GM23338 (cell line): ENCODE results near the gene CENPT. TPM values are rescaled to one million over a fixed set of nuclear protein-coding genes. Genes with fewer than 3 reads are reported as not detected.

Source experiments
- ATAC-seq: fragments of 200-7000 bp; cut with Tn5 transposase; 3 replicates; pipeline ENCODE4 v1.9.1; 2020
- DNase-seq: peaks from one replicate; pipeline ENCODE4 v3.0.0-alpha.2; 2015; ENCODE audit warnings: low spot score
- H2AFZ ChIP-seq: fragments of 200-600 bp; sonication (generic); 2 replicates; pipeline ENCODE4 v1.8.0; 2016; ENCODE audit warnings: antibody characterized with exemption, mild to moderate bottlenecking, moderate library complexity
- H3F3A ChIP-seq: fragments of 200-600 bp; sonication (generic); replicated peaks from 2 replicates; pipeline ENCODE4 v1.8.0; 2017; ENCODE audit warnings: antibody characterized with exemption, mixed run types, low read depth
- H3K27ac ChIP-seq: fragments of 200-600 bp; sonication (generic); 2 replicates; pipeline ENCODE4 v1.6.1; 2016; ENCODE audit warnings: low read depth
- H3K27me3 ChIP-seq: fragments of 200-600 bp; sonication (generic); 2 replicates; pipeline ENCODE4 v1.8.0; 2016; ENCODE audit warnings: mild to moderate bottlenecking, mixed run types, moderate library complexity; ENCODE audit not compliant: insufficient read depth
- H3K36me3 ChIP-seq: fragments of 200-600 bp; sonication (generic); 2 replicates; pipeline ENCODE4 v1.8.0; 2016; ENCODE audit warnings: mild to moderate bottlenecking; ENCODE audit not compliant: insufficient read depth
- H3K4me1 ChIP-seq: fragments of 200-600 bp; sonication (generic); 2 replicates; pipeline ENCODE4 v1.8.0; 2016; ENCODE audit warnings: mild to moderate bottlenecking, moderate library complexity; ENCODE audit not compliant: insufficient read depth
- H3K4me2 ChIP-seq: fragments of 200-600 bp; sonication (generic); 2 replicates; pipeline ENCODE4 v1.7.1; 2017; ENCODE audit warnings: mixed run types
- H3K4me3 ChIP-seq: fragments of 200-600 bp; sonication (generic); 2 replicates; pipeline ENCODE4 v1.6.1; 2016; ENCODE audit warnings: mixed run types
- H3K79me2 ChIP-seq: fragments of 200-600 bp; sonication (generic); replicated peaks from 2 replicates; pipeline ENCODE4 v1.8.0; 2017; ENCODE audit warnings: mild to moderate bottlenecking; ENCODE audit not compliant: insufficient read depth
- H3K9me2 ChIP-seq: fragments of 200-600 bp; sonication (generic); 2 replicates; pipeline ENCODE4 v1.8.0; 2017; ENCODE audit not compliant: insufficient read depth
- H4K20me1 ChIP-seq: fragments of 200-600 bp; sonication (generic); replicated peaks from 2 replicates; pipeline ENCODE4 v1.8.0; 2017; ENCODE audit warnings: mild to moderate bottlenecking; ENCODE audit not compliant: insufficient read depth
- H3K27ac Mint-ChIP-seq: 2 replicates; pipeline ENCODE4 v1.8.0; 2020; ENCODE audit warnings: inconsistent platforms, mild to moderate bottlenecking, moderate library complexity, mixed read lengths
- H3K27me3 Mint-ChIP-seq: 3 replicates; pipeline ENCODE4 v1.8.0; 2022; ENCODE audit warnings: low read depth, mild to moderate bottlenecking, moderate library complexity, mixed read lengths, inconsistent platforms; ENCODE audit not compliant: insufficient read depth, poor library complexity
- H3K36me3 Mint-ChIP-seq: 3 replicates; pipeline ENCODE4 v1.8.0; 2021; ENCODE audit warnings: low read depth, mild to moderate bottlenecking, inconsistent platforms, moderate library complexity, mixed read lengths
- H3K4me1 Mint-ChIP-seq: 3 replicates; pipeline ENCODE4 v1.8.0; 2020; ENCODE audit warnings: mild to moderate bottlenecking, inconsistent platforms, mixed read lengths
- H3K4me3 Mint-ChIP-seq: 3 replicates; pipeline ENCODE4 v1.8.0; 2021; ENCODE audit warnings: moderate library complexity, mild to moderate bottlenecking, inconsistent platforms, mixed read lengths
- H3K9me3 Mint-ChIP-seq: 3 replicates; pipeline ENCODE4 v1.8.0; 2020; ENCODE audit warnings: moderate library complexity, mild to moderate bottlenecking, inconsistent platforms, mixed read lengths
- CREB1 ChIP-seq: fragments of 250-450 bp; sonication (Bioruptor Pico); IDR thresholded peaks from 2 replicates; pipeline ENCODE4 v1.5.0; 2020; ENCODE audit warnings: low read depth, mild to moderate bottlenecking, moderate library complexity
- EZH2 ChIP-seq: fragments of 200-600 bp; sonication (generic); IDR thresholded peaks from one replicate; pipeline ENCODE4 v1.8.0; 2017; ENCODE audit warnings: antibody characterized with exemption, mild to moderate bottlenecking, low read depth; ENCODE audit not compliant: unreplicated experiment
- EZH2phosphoT487 ChIP-seq: fragments of 200-600 bp; sonication (generic); IDR thresholded peaks from one replicate; pipeline ENCODE4 v1.8.1; 2018; ENCODE audit warnings: antibody characterized with exemption; ENCODE audit not compliant: unreplicated experiment
- STAT1 ChIP-seq: IDR thresholded peaks from one replicate; pipeline ENCODE4 v1.6.1; 2016; ENCODE audit warnings: antibody characterized with exemption; ENCODE audit not compliant: unreplicated experiment
- ZNF331 ChIP-seq: fragments of 250-450 bp; sonication (Bioruptor Pico); IDR thresholded peaks from 2 replicates; pipeline ENCODE4 v1.5.0; 2020; ENCODE audit warnings: low read depth, mild to moderate bottlenecking, moderate library complexity
- polyA plus RNA-seq: library from polyadenylated mRNA; unstranded; fragments of >200 nt; fragmentation: Nextera tagmentation; extraction: Ambion mirVana; gene quantifications from 2 replicates; pipeline ENCODE4 v1.2.1, GENCODE V29; 2016
- total RNA-seq: library from RNA; depleted of rRNA; stranded (reverse); fragments of >200 nt; shearing (Covaris generic); gene quantifications from 2 replicates; pipeline ENCODE4 v1.2.3, GENCODE V29; 2014
- TF ChIP-seq, protein P1 (sequence below): IDR thresholded peaks from 2 replicates; pipeline ENCODE4 v1.6.1; 2016; ENCODE audit warnings: antibody characterized with exemption
- TF ChIP-seq, protein P2 (sequence below): fragments of 250-450 bp; sonication (Bioruptor Pico); IDR thresholded peaks from 2 replicates; pipeline ENCODE4 v1.5.0; 2020; ENCODE audit warnings: mild to moderate bottlenecking, moderate library complexity
- TF ChIP-seq, protein P3 (sequence below): IDR thresholded peaks from one replicate; pipeline ENCODE4 v1.6.1; 2018; ENCODE audit warnings: antibody characterized with exemption; ENCODE audit not compliant: unreplicated experiment
- TF ChIP-seq, protein P4 (sequence below), 2 experiments: fragments of 200-600 bp in 1 of 2; sonication (generic) in 1 of 2; conservative IDR thresholded peaks; 2 replicates each; pipeline versions ENCODE4 v1.5.1 to v1.6.1; 2016 to 2017; ENCODE audit warnings: antibody characterized with exemption in 2 of 2, low read depth in 2 of 2, mild to moderate bottlenecking in 2 of 2, moderate library complexity in 1 of 2

Gene CENPT
- total and polyA plus RNA-seq, 2 experiments from 2014 or later, result 55.4 to 63.8 TPM

DNA sequence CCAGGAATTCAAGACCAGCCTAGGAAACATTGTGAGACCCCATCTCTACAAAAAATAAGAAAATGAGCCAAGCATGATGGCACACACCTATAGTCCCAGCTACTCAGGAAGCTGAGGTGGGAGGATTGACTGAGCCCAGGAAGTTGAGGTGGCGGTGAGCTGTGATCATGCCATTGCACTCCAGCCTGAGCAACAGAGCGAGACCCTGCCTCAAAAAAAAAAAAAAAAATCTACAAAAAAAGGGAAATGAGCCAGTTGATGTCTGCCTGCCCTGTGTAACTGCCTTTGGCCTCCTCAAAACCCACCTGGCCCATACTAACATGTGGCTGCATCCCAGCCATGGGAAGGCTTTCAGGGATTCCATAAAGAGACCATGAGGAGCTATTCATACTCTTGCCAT is 45.6 kb downstream of the CENPT start (continued):
- TF ChIP-seq, protein P1, sequence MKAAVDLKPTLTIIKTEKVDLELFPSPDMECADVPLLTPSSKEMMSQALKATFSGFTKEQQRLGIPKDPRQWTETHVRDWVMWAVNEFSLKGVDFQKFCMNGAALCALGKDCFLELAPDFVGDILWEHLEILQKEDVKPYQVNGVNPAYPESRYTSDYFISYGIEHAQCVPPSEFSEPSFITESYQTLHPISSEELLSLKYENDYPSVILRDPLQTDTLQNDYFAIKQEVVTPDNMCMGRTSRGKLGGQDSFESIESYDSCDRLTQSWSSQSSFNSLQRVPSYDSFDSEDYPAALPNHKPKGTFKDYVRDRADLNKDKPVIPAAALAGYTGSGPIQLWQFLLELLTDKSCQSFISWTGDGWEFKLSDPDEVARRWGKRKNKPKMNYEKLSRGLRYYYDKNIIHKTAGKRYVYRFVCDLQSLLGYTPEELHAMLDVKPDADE, result no peak
- no peak for TF ChIP-seq EZH2phosphoT487
- TF ChIP-seq, protein P2, sequence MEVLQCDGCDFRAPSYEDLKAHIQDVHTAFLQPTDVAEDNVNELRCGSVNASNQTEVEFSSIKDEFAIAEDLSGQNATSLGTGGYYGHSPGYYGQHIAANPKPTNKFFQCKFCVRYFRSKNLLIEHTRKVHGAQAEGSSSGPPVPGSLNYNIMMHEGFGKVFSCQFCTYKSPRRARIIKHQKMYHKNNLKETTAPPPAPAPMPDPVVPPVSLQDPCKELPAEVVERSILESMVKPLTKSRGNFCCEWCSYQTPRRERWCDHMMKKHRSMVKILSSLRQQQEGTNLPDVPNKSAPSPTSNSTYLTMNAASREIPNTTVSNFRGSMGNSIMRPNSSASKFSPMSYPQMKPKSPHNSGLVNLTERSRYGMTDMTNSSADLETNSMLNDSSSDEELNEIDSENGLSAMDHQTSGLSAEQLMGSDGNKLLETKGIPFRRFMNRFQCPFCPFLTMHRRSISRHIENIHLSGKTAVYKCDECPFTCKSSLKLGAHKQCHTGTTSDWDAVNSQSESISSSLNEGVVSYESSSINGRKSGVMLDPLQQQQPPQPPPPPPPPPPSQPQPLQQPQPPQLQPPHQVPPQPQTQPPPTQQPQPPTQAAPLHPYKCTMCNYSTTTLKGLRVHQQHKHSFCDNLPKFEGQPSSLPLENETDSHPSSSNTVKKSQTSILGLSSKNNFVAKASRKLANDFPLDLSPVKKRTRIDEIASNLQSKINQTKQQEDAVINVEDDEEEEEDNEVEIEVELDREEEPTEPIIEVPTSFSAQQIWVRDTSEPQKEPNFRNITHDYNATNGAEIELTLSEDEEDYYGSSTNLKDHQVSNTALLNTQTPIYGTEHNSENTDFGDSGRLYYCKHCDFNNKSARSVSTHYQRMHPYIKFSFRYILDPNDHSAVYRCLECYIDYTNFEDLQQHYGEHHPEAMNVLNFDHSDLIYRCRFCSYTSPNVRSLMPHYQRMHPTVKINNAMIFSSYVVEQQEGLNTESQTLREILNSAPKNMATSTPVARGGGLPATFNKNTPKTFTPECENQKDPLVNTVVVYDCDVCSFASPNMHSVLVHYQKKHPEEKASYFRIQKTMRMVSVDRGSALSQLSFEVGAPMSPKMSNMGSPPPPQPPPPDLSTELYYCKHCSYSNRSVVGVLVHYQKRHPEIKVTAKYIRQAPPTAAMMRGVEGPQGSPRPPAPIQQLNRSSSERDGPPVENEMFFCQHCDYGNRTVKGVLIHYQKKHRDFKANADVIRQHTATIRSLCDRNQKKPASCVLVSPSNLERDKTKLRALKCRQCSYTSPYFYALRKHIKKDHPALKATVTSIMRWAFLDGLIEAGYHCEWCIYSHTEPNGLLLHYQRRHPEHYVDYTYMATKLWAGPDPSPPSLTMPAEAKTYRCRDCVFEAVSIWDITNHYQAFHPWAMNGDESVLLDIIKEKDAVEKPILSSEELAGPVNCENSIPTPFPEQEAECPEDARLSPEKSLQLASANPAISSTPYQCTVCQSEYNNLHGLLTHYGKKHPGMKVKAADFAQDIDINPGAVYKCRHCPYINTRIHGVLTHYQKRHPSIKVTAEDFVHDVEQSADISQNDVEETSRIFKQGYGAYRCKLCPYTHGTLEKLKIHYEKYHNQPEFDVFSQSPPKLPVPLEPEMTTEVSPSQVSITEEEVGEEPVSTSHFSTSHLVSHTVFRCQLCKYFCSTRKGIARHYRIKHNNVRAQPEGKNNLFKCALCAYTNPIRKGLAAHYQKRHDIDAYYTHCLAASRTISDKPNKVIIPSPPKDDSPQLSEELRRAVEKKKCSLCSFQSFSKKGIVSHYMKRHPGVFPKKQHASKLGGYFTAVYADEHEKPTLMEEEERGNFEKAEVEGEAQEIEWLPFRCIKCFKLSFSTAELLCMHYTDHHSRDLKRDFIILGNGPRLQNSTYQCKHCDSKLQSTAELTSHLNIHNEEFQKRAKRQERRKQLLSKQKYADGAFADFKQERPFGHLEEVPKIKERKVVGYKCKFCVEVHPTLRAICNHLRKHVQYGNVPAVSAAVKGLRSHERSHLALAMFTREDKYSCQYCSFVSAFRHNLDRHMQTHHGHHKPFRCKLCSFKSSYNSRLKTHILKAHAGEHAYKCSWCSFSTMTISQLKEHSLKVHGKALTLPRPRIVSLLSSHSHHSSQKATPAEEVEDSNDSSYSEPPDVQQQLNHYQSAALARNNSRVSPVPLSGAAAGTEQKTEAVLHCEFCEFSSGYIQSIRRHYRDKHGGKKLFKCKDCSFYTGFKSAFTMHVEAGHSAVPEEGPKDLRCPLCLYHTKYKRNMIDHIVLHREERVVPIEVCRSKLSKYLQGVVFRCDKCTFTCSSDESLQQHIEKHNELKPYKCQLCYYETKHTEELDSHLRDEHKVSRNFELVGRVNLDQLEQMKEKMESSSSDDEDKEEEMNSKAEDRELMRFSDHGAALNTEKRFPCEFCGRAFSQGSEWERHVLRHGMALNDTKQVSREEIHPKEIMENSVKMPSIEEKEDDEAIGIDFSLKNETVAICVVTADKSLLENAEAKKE (CRISPR knock-in tag), result no peak

DNA sequence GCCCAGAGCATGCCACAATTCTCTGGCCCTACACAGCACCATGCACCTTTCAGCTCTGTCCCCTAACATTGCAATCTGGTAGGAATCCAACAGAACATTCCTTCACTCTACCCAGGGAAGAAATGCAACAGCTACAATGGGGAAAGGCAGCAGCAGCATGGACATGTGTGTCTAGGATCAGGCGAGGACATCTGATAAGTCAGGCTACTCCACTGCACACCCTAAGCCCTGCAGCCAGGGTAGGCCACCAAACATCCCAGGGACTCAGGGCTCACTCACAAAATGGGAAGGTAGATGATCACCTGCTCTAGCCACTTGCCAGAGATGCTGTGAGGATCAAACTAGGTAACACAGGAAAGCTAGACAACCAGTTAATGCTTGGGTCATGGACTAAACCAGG is 46.3 kb downstream of the CENPT start:
- DNase-seq, result no peak
- H3K27me3 ChIP-seq, result no peaks in the 10 kb centered on the region
- H4K20me1 ChIP-seq, result peaks cover 24% of the 10 kb centered on the region; the same call in 1 of the 2 replicates
- peaks cover 7% of the 10 kb centered on the region; the same call in 1 of the 2 replicates for H3K36me3 ChIP-seq
- TF ChIP-seq EZH2, result no peak
- TF ChIP-seq, protein P3, sequence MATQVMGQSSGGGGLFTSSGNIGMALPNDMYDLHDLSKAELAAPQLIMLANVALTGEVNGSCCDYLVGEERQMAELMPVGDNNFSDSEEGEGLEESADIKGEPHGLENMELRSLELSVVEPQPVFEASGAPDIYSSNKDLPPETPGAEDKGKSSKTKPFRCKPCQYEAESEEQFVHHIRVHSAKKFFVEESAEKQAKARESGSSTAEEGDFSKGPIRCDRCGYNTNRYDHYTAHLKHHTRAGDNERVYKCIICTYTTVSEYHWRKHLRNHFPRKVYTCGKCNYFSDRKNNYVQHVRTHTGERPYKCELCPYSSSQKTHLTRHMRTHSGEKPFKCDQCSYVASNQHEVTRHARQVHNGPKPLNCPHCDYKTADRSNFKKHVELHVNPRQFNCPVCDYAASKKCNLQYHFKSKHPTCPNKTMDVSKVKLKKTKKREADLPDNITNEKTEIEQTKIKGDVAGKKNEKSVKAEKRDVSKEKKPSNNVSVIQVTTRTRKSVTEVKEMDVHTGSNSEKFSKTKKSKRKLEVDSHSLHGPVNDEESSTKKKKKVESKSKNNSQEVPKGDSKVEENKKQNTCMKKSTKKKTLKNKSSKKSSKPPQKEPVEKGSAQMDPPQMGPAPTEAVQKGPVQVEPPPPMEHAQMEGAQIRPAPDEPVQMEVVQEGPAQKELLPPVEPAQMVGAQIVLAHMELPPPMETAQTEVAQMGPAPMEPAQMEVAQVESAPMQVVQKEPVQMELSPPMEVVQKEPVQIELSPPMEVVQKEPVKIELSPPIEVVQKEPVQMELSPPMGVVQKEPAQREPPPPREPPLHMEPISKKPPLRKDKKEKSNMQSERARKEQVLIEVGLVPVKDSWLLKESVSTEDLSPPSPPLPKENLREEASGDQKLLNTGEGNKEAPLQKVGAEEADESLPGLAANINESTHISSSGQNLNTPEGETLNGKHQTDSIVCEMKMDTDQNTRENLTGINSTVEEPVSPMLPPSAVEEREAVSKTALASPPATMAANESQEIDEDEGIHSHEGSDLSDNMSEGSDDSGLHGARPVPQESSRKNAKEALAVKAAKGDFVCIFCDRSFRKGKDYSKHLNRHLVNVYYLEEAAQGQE, result no peak
- no peak for TF ChIP-seq CREB1 (CRISPR knock-in tag)
- TF ChIP-seq, protein P1, result no peak
- TF ChIP-seq, protein P4, sequence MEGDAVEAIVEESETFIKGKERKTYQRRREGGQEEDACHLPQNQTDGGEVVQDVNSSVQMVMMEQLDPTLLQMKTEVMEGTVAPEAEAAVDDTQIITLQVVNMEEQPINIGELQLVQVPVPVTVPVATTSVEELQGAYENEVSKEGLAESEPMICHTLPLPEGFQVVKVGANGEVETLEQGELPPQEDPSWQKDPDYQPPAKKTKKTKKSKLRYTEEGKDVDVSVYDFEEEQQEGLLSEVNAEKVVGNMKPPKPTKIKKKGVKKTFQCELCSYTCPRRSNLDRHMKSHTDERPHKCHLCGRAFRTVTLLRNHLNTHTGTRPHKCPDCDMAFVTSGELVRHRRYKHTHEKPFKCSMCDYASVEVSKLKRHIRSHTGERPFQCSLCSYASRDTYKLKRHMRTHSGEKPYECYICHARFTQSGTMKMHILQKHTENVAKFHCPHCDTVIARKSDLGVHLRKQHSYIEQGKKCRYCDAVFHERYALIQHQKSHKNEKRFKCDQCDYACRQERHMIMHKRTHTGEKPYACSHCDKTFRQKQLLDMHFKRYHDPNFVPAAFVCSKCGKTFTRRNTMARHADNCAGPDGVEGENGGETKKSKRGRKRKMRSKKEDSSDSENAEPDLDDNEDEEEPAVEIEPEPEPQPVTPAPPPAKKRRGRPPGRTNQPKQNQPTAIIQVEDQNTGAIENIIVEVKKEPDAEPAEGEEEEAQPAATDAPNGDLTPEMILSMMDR (conservative IDR thresholded peaks at IDR 0.05; ENCODE audit: low read depth in 2 of 2), result no peak
- TF ChIP-seq STAT1, result no peak
- TF ChIP-seq EZH2phosphoT487, result no peak
- no peak for TF ChIP-seq ZNF331
- no peak overlapping the region for H2AFZ ChIP-seq
- no peaks in the 10 kb centered on the region for H3K27me3 Mint-ChIP-seq
- no peak overlapping the region for H3K4me3 Mint-ChIP-seq
- no peaks in the 10 kb centered on the region; the same call in 2 of the 3 replicates for H3K9me3 Mint-ChIP-seq
- peaks cover 47% of the 10 kb centered on the region for H3K36me3 Mint-ChIP-seq
- no peak overlapping the region for H3K4me2 ChIP-seq
- no peak for ATAC-seq
- H3K27ac ChIP-seq, result no peak overlapping the region
- H3K4me3 ChIP-seq, result no peak overlapping the region
- no peaks in the 10 kb centered on the region for H3K9me2 ChIP-seq
- no peaks in the 10 kb centered on the region for H3F3A ChIP-seq
- peaks cover 60% of the 10 kb centered on the region for H3K79me2 ChIP-seq
- H3K4me1 Mint-ChIP-seq, result peaks cover 9% of the 10 kb centered on the region
- no peak overlapping the region for H3K27ac Mint-ChIP-seq
- H3K4me1 ChIP-seq, result peaks cover 8% of the 10 kb centered on the region
